Fibroblast of lung (primary cell): ENCODE measurements around the gene CALM3. TPM values are rescaled to one million over a fixed set of nuclear protein-coding genes. Genes with fewer than 3 reads are reported as not detected.

Experiments used
- DNase-seq, 2 donors: peaks; one replicate each; pipeline versions ENCODE4 v3.0.0 to v3.0.0-alpha.2; 2010; ENCODE audit warnings: low read depth in 2 of 2
- H2AFZ ChIP-seq: 2 replicates; pipeline ENCODE4 v1.5.1; 2012; ENCODE audit warnings: low read length, control low read depth, inconsistent platforms
- H3K27ac ChIP-seq: 2 replicates; pipeline ENCODE4 v1.5.1; 2011; ENCODE audit warnings: low read length, control low read depth; ENCODE audit not compliant: insufficient read depth
- H3K27me3 ChIP-seq: 2 replicates; pipeline ENCODE4 v1.5.1; 2011; ENCODE audit warnings: mild to moderate bottlenecking, low read length; ENCODE audit not compliant: control insufficient read depth, insufficient read depth
- H3K36me3 ChIP-seq: 2 replicates; pipeline ENCODE4 v1.5.1; 2011; ENCODE audit warnings: low read length; ENCODE audit not compliant: control insufficient read depth, insufficient read depth
- H3K4me1 ChIP-seq: 2 replicates; pipeline ENCODE4 v1.5.1; 2011; ENCODE audit warnings: low read length; ENCODE audit not compliant: control insufficient read depth, insufficient read depth; ENCODE audit errors: extremely low read depth
- H3K4me2 ChIP-seq: 2 replicates; pipeline ENCODE4 v1.5.1; 2011; ENCODE audit warnings: low read length, control low read depth; ENCODE audit not compliant: insufficient read depth; ENCODE audit errors: extremely low read depth
- H3K4me3 ChIP-seq, 4 experiments: fragments of 200-600 bp in 1 of 4; sonication (generic) in 1 of 4; replicated peaks in 1 of 4; 2 replicates each; pipeline ENCODE4 v1.5.1; 2011 to 2016; ENCODE audit warnings: low read length in 4 of 4, low read depth in 3 of 4, mild to moderate bottlenecking in 3 of 4, control low read depth in 2 of 4, inconsistent platforms in 1 of 4, mixed read lengths in 1 of 4; ENCODE audit not compliant: insufficient read depth in 1 of 4; ENCODE audit errors: control extremely low read depth in 1 of 4
- H3K79me2 ChIP-seq: 2 replicates; pipeline ENCODE4 v1.5.1; 2012; ENCODE audit warnings: mild to moderate bottlenecking, low read length, inconsistent platforms; ENCODE audit not compliant: control insufficient read depth, insufficient read depth
- H3K9ac ChIP-seq: 2 replicates; pipeline ENCODE4 v1.5.1; 2011; ENCODE audit warnings: mild to moderate bottlenecking, low read length, control low read depth; ENCODE audit not compliant: insufficient read depth
- H3K9me3 ChIP-seq: 2 replicates; pipeline ENCODE4 v1.5.1; 2012; ENCODE audit warnings: low read depth, low read length; ENCODE audit not compliant: control insufficient read depth, insufficient read depth
- H4K20me1 ChIP-seq: 2 replicates; pipeline ENCODE4 v1.5.1; 2011; ENCODE audit warnings: low read length; ENCODE audit not compliant: control insufficient read depth, insufficient read depth; ENCODE audit errors: extremely low read depth
- CTCF ChIP-seq, 2 donors: IDR thresholded peaks in 1 of 2; conservative IDR thresholded peaks in 1 of 2; 1 replicate in 1 of 2; 2 replicates in 1 of 2; pipeline ENCODE4 v1.5.1; 2011 to 2012; ENCODE audit warnings: low read length in 2 of 2, control low read depth in 1 of 2, inconsistent platforms in 1 of 2, low read depth in 1 of 2, mild to moderate bottlenecking in 1 of 2
- EZH2 ChIP-seq: IDR thresholded peaks from 2 replicates; pipeline ENCODE4 v1.5.1; 2012; ENCODE audit warnings: low read length, control low read depth, mild to moderate bottlenecking; ENCODE audit errors: missing control alignments
- polyA plus RNA-seq, 2 donors: library from polyadenylated mRNA; depleted of rRNA in 1 of 2; stranded (reverse) in 1 of 2; unstranded in 1 of 2; fragments of >200 nt; gene quantifications; 2 replicates each; pipeline ENCODE4 v1.2.1, GENCODE V29; 2011 to 2012; ENCODE audit warnings: missing spikeins in 1 of 2
- total RNA-seq: library from RNA; depleted of rRNA; stranded (reverse); fragments of >200 nt; gene quantifications from 2 replicates; pipeline ENCODE4 v1.2.1, GENCODE V29; 2014

CALM3 gene
- total and polyA plus RNA-seq, 2 donors (not counting 1 experiment from before 2014, with no cell fraction given): 160 to 901 TPM

GRCh38 chr19:46611776-46612175 lies 10.6 kb downstream of the CALM3 start:
- Histone ChIP-seq H3K9me3 (no peaks in the 10 kb centered on the region), H3K27ac (no peak overlapping the region)
- DNase-seq: no peak

GRCh38 chr19:46613525-46613924 lies 12.4 kb downstream of the CALM3 start:
- no peaks in the 10 kb centered on the region for H3K9me3 ChIP-seq
- H3K4me2 ChIP-seq: no peak overlapping the region
- TF ChIP-seq EZH2 (no peak), CTCF (conservative IDR thresholded peaks at IDR 0.05 in 1 of 2, IDR thresholded peaks at IDR 0.05 in 1 of 2; ENCODE audit: low read depth in 1 of 2, low read length in 2 of 2) (no peak)
- H3K27me3 ChIP-seq: no peaks in the 10 kb centered on the region
- no peak overlapping the region for H3K27ac ChIP-seq
- H3K36me3 ChIP-seq: peaks cover 19% of the 10 kb centered on the region
- no peak for DNase-seq
- H3K9ac ChIP-seq: no peak overlapping the region
- no peak overlapping the region for H2AFZ ChIP-seq
- H3K79me2 ChIP-seq: no peaks in the 10 kb centered on the region
- no peak overlapping the region for H3K4me3 ChIP-seq
- no peaks in the 10 kb centered on the region for H4K20me1 ChIP-seq
- H3K4me1 ChIP-seq: peaks cover 13% of the 10 kb centered on the region

More at GRCh38 chr19:46611776-46612175, 10.6 kb downstream of the CALM3 start:
- no peaks in the 10 kb centered on the region for H4K20me1 ChIP-seq
- no peak overlapping the region for H3K9ac ChIP-seq
- peaks cover 5% of the 10 kb centered on the region for H3K79me2 ChIP-seq
- TF ChIP-seq CTCF (conservative IDR thresholded peaks at IDR 0.05 in 1 of 2, IDR thresholded peaks at IDR 0.05 in 1 of 2; ENCODE audit: low read depth in 1 of 2, low read length in 2 of 2) (no peak), EZH2 (no peak)
- H3K4me2 ChIP-seq: no peak overlapping the region
- H3K4me1 ChIP-seq: peaks cover 8% of the 10 kb centered on the region
- no peaks in the 10 kb centered on the region for H3K27me3 ChIP-seq
- H3K36me3 ChIP-seq: peaks cover 34% of the 10 kb centered on the region
- no peak overlapping the region for H2AFZ ChIP-seq
- H3K4me3 ChIP-seq: no peak overlapping the region

DNA sequence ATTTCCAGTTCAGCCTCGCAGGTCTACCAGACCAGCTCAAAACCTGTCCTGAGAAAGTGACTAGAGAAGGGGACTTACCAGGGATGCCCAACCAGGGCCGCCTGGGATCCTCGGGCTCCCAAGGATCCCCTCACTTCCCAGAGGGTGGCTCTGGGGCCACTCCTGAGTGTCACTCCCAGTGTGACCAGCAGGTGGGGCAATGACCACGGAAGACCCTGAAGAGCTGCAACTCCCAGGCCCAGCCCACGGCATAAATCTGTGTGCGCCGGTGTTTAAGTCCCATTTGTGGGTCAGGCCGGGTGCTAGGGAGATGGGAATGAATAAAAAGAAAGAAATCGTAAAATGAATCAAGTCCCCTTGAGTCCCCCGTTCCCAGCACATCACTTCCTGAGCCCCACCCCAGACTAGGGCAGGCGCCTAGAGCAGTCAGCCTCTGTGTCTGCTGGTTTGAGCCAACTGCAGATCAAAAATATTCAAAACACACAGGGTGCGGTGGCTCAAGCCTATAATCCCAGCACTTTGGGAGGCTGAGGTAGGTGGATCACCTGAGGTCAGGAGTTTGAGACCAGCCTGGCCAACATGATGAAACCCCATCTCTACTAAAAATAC lies 13.1 kb downstream of the CALM3 start:
- H2AFZ ChIP-seq: no peak overlapping the region
- no peak overlapping the region for H3K9ac ChIP-seq
- no peak for TF ChIP-seq EZH2
- TF ChIP-seq CTCF (conservative IDR thresholded peaks at IDR 0.05 in 1 of 2, IDR thresholded peaks at IDR 0.05 in 1 of 2; ENCODE audit: low read depth in 1 of 2, low read length in 2 of 2): peak; percentile 82 to 86
- H3K36me3 ChIP-seq: peaks cover 13% of the 10 kb centered on the region
- no peaks in the 10 kb centered on the region for H3K79me2 ChIP-seq
- H3K27me3 ChIP-seq: no peaks in the 10 kb centered on the region
- H4K20me1 ChIP-seq: no peaks in the 10 kb centered on the region
- no peak overlapping the region for H3K4me2 ChIP-seq
- no peak overlapping the region for H3K4me3 ChIP-seq
- H3K27ac ChIP-seq: no peak overlapping the region
- peak; percentile 61 to 79 for DNase-seq
- H3K4me1 ChIP-seq: peaks cover 15% of the 10 kb centered on the region
- no peaks in the 10 kb centered on the region for H3K9me3 ChIP-seq
